ENCODE data around the gene GGA2. TPM values are rescaled to one million over a fixed set of nuclear protein-coding genes. Genes with fewer than 3 reads are reported as not detected.
A peak's percentile ranks its signal among the peaks of the same experiment; 100 is the strongest.

GGA2 gene, protein sequence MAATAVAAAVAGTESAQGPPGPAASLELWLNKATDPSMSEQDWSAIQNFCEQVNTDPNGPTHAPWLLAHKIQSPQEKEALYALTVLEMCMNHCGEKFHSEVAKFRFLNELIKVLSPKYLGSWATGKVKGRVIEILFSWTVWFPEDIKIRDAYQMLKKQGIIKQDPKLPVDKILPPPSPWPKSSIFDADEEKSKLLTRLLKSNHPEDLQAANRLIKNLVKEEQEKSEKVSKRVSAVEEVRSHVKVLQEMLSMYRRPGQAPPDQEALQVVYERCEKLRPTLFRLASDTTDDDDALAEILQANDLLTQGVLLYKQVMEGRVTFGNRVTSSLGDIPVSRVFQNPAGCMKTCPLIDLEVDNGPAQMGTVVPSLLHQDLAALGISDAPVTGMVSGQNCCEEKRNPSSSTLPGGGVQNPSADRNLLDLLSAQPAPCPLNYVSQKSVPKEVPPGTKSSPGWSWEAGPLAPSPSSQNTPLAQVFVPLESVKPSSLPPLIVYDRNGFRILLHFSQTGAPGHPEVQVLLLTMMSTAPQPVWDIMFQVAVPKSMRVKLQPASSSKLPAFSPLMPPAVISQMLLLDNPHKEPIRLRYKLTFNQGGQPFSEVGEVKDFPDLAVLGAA
- total RNA-seq (19.5 and 22.9 TPM in 2 replicates), polyA plus RNA-seq (29.6 and 34.7 TPM in 2 replicates), polyA minus RNA-seq (ENCODE audit: low replicate concordance) (18.3 and 44.2 TPM in 2 replicates)
- polyA plus RNA-seq (2012), result 21.7 and 22.0 TPM in 2 replicates

DNA sequence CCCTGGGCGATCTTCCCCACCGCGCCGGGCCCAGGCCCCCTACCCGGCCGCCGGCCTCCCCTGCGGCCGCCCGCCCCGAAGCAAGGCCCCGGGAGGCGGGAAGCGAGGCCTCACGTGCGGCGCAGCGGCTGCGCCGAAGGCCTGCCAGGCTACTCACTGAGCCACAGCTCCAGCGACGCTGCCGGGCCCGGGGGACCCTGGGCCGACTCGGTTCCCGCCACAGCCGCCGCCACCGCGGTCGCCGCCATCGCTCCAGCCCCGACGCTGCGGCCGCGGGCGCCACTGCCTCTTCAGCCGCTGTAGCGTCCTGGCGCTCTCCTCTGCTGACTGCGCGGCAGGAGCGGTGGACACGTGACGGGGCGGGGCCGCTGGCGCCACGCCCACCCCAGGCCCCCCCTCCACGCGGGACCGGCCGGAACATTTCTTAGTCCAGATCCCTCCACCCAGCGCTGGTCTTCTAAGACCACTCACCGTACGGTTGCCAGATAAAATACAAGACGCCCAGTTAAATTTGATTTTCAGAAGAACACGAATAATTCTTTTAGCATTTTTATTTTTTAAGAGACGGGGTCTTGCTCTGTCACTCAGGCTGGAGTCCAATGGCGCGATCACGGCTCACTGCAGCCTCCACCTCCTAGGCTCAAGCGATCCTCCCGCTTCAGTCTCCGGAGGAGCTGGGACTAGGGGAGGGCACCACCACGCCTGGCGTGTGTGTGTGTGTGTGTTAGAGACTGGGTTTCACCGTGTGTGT, at the start of gene GGA2:
Gene GGA2 (minus strand): TSS at position 331 of the 751 bp plus-strand sequence. CDS start 83 bp downstream, at position 248.
- Histone ChIP-seq H3K4me3 (replicated peaks in 1 of 4; ENCODE audit: control extremely low read depth in 1 of 4, insufficient read depth in 1 of 4, low read depth in 3 of 4, low read length in 4 of 4) (peak within 1 kb of the TSS; percentile 51 to 79 (median 66)), H3K9me3 (ENCODE audit: control insufficient read depth, insufficient read depth, low read depth, low read length) (no peaks in the 10 kb centered on the region), H3K9ac (ENCODE audit: insufficient read depth, low read length) (peak within 1 kb of the TSS; percentile 87), H3K27ac (ENCODE audit: insufficient read depth, low read length) (peak within 1 kb of the TSS; percentile 48), H2AFZ (ENCODE audit: low read length) (peak within 1 kb of the TSS; percentile 55), H3K27me3 (ENCODE audit: control insufficient read depth, insufficient read depth, low read length) (no peaks in the 10 kb centered on the region), H3K4me1 (ENCODE audit: control insufficient read depth, extremely low read depth, insufficient read depth, low read length) (peaks cover 2% of the 10 kb centered on the region), H4K20me1 (ENCODE audit: control insufficient read depth, extremely low read depth, insufficient read depth, low read length) (peaks cover 2% of the 10 kb centered on the region), H3K79me2 (ENCODE audit: control insufficient read depth, insufficient read depth, low read length) (peaks cover 18% of the 10 kb centered on the region), H3K4me2 (ENCODE audit: extremely low read depth, insufficient read depth, low read length) (peak within 1 kb of the TSS; percentile 79), H3K36me3 (ENCODE audit: control insufficient read depth, insufficient read depth, low read length) (no peaks in the 10 kb centered on the region)
- TF ChIP-seq, protein P1, sequence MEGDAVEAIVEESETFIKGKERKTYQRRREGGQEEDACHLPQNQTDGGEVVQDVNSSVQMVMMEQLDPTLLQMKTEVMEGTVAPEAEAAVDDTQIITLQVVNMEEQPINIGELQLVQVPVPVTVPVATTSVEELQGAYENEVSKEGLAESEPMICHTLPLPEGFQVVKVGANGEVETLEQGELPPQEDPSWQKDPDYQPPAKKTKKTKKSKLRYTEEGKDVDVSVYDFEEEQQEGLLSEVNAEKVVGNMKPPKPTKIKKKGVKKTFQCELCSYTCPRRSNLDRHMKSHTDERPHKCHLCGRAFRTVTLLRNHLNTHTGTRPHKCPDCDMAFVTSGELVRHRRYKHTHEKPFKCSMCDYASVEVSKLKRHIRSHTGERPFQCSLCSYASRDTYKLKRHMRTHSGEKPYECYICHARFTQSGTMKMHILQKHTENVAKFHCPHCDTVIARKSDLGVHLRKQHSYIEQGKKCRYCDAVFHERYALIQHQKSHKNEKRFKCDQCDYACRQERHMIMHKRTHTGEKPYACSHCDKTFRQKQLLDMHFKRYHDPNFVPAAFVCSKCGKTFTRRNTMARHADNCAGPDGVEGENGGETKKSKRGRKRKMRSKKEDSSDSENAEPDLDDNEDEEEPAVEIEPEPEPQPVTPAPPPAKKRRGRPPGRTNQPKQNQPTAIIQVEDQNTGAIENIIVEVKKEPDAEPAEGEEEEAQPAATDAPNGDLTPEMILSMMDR (conservative IDR thresholded peaks at IDR 0.05 in 1 of 2, IDR thresholded peaks at IDR 0.05 in 1 of 2; ENCODE audit: low read depth in 1 of 2, low read length in 2 of 2), result no peak
- TF ChIP-seq EZH2 (IDR thresholded peaks at IDR 0.05; ENCODE audit: low read length, missing control alignments), result no peak
- peak; percentile 74 to 76 for DNase-seq (ENCODE audit: low read depth in 2 of 2)

DNA sequence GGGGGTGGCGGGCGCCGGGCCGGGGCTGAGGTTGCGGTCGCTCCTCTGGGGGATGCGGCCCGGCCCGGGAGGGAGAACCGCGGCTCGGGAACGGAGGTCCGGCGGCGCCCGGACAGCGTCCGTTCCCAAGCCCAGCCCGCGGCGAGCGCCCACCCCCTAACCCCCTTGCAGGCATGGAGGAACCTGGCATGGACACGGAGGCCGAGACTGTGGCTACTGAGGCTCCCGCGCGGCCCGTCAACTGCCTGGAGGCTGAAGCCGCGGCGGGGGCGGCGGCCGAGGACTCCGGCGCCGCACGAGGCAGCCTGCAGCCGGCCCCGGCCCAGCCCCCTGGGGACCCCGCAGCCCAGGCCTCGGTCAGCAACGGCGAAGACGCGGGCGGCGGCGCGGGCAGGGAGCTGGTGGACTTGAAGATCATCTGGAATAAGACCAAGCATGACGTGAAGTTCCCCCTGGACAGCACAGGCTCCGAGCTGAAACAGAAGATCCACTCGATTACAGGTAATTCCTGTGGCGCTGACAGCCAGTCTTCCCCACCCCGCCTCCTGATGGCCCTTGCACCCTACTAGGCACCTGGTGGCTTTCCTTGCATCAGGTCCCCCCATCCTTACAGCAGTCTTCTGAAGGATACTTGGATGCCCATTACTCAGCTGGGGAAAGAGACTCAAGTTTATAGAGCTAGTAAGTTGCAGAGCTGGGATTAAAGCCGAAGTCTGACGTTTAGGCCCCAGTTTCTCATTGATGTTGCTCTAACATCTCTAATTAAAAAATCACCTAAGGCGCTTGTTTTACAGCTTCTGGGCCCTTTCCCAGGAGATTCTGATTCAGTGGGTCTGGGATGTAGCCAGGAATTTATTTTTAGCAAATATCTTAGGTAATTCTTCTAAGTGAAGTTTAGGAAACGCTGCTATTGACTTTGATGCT, 47.7 kb upstream of the GGA2 start:
- Histone ChIP-seq H4K20me1 (ENCODE audit: control insufficient read depth, extremely low read depth, insufficient read depth, low read length) (no peaks in the 10 kb centered on the region), H3K9me3 (ENCODE audit: control insufficient read depth, insufficient read depth, low read depth, low read length) (no peaks in the 10 kb centered on the region), H3K4me2 (ENCODE audit: extremely low read depth, insufficient read depth, low read length) (peak overlapping the region; percentile 95), H3K36me3 (ENCODE audit: control insufficient read depth, insufficient read depth, low read length) (peaks cover 16% of the 10 kb centered on the region), H3K27me3 (ENCODE audit: control insufficient read depth, insufficient read depth, low read length) (no peaks in the 10 kb centered on the region), H3K27ac (ENCODE audit: insufficient read depth, low read length) (peak overlapping the region; percentile 89), H2AFZ (ENCODE audit: low read length) (peak overlapping the region; percentile 31), H3K9ac (ENCODE audit: insufficient read depth, low read length) (peak overlapping the region; percentile 89), H3K4me3 (replicated peaks in 1 of 4; ENCODE audit: control extremely low read depth in 1 of 4, insufficient read depth in 1 of 4, low read depth in 3 of 4, low read length in 4 of 4) (peak overlapping the region; percentile 87 to 98 (median 94)), H3K79me2 (ENCODE audit: control insufficient read depth, insufficient read depth, low read length) (peaks cover 34% of the 10 kb centered on the region), H3K4me1 (ENCODE audit: control insufficient read depth, extremely low read depth, insufficient read depth, low read length) (no peaks in the 10 kb centered on the region)
- peak; percentile 36 to 52 for DNase-seq (ENCODE audit: low read depth in 2 of 2)
- TF ChIP-seq, protein P1 (conservative IDR thresholded peaks at IDR 0.05 in 1 of 2, IDR thresholded peaks at IDR 0.05 in 1 of 2; ENCODE audit: low read depth in 1 of 2, low read length in 2 of 2), result no peak
- no peak for TF ChIP-seq EZH2 (IDR thresholded peaks at IDR 0.05; ENCODE audit: low read length, missing control alignments)
